Glutamatergic neuron (in vitro differentiated cells): ENCODE results near the gene NDUFS2. TPM values are rescaled to one million over a fixed set of nuclear protein-coding genes. Genes with fewer than 3 reads are reported as not detected.
"Not testable (repeated sequence)": the region's sequence is repeated elsewhere in the genome, so short reads cannot be mapped to it uniquely, and the experiment has no call there.

Experiments used
- DNase-seq: peaks from one replicate; pipeline ENCODE4 v3.0.0; 2022
- H3K27ac Mint-ChIP-seq: one replicate; pipeline ENCODE4 v1.8.0; 2020; ENCODE audit warnings: mild to moderate bottlenecking, mixed read lengths, inconsistent platforms; ENCODE audit not compliant: unreplicated experiment
- H3K27me3 Mint-ChIP-seq: one replicate; pipeline ENCODE4 v1.8.0; 2020; ENCODE audit warnings: mild to moderate bottlenecking, moderate library complexity, mixed read lengths, inconsistent platforms; ENCODE audit not compliant: unreplicated experiment
- H3K36me3 Mint-ChIP-seq: one replicate; pipeline ENCODE4 v1.8.0; 2020; ENCODE audit warnings: mild to moderate bottlenecking, mixed read lengths, inconsistent platforms; ENCODE audit not compliant: unreplicated experiment
- H3K4me1 Mint-ChIP-seq: one replicate; pipeline ENCODE4 v1.8.0; 2020; ENCODE audit warnings: mild to moderate bottlenecking, low read depth, mixed read lengths, inconsistent platforms; ENCODE audit not compliant: unreplicated experiment
- H3K4me3 Mint-ChIP-seq: one replicate; pipeline ENCODE4 v1.8.0; 2020; ENCODE audit warnings: mild to moderate bottlenecking, mixed read lengths, inconsistent platforms; ENCODE audit not compliant: unreplicated experiment
- H3K9me3 Mint-ChIP-seq: one replicate; pipeline ENCODE4 v1.8.0; 2020; ENCODE audit warnings: mild to moderate bottlenecking, moderate library complexity, mixed read lengths, inconsistent platforms; ENCODE audit not compliant: unreplicated experiment
- CTCF ChIP-seq: fragments of 200-600 bp; sonication (generic); IDR thresholded peaks from one replicate; pipeline ENCODE4 v1.5.0; 2021; ENCODE audit not compliant: partially characterized antibody, unreplicated experiment
- total RNA-seq: library from RNA; stranded (reverse); fragmentation: NEBNext Ultra II Directional; extraction: Animal tissue kit (Norgen Biotek cat#: 25700); gene quantifications from one replicate; pipeline ENCODE4 v1.2.1, GENCODE V29; 2021; ENCODE audit not compliant: unreplicated experiment

The NDUFS2 gene
- total RNA-seq, 1 donor from 2014 or later: 112 TPM

- no peak overlapping the region for H3K27ac Mint-ChIP-seq
- H3K9me3 Mint-ChIP-seq: peaks cover 1% of the 10 kb centered on the region
- H3K4me1 Mint-ChIP-seq: no peaks in the 10 kb centered on the region
- H3K36me3 Mint-ChIP-seq: no peaks in the 10 kb centered on the region
- peaks cover 8% of the 10 kb centered on the region for H3K27me3 Mint-ChIP-seq
- no peak for DNase-seq
- H3K4me3 Mint-ChIP-seq: no peak overlapping the region
- no peak for TF ChIP-seq CTCF
Observed at GRCh38 chr1:161242313-161242712, 40.1 kb downstream of the NDUFS2 start.

GRCh38 chr1:161244888-161245287 lies 42.7 kb downstream of the NDUFS2 start:
- H3K27ac Mint-ChIP-seq: no peak overlapping the region
- H3K4me3 Mint-ChIP-seq: no peak overlapping the region
- peaks cover 1% of the 10 kb centered on the region for H3K9me3 Mint-ChIP-seq
- H3K36me3 Mint-ChIP-seq: no peaks in the 10 kb centered on the region
- peaks cover 7% of the 10 kb centered on the region for H3K27me3 Mint-ChIP-seq
- H3K4me1 Mint-ChIP-seq: no peaks in the 10 kb centered on the region
- TF ChIP-seq CTCF: no peak
- no peak for DNase-seq

DNA sequence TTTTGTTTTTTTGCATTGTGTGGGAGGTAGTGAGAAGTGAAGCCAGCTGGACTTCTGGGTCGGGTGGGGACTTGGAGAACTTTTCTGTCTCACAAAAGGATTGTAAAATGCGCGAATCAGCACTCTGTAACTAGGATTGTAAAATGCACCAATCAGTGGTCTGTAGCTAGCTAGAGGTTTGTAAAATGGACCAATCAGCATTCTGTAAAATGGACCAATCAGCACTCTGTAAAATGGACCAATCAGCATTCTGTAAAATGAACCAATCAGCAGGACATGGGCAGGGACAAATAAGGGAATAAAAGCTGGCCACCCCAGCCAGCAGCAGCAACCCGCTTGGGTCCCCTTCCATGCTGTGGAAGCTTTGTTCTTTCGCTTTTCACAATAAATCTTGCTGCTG lies 47.9 kb downstream of the NDUFS2 start:
- H3K4me1 Mint-ChIP-seq, H3K36me3 Mint-ChIP-seq, H3K27me3 Mint-ChIP-seq, H3K9me3 Mint-ChIP-seq, DNase-seq, H3K27ac Mint-ChIP-seq, H3K4me3 Mint-ChIP-seq: not testable (repeated sequence)

- peaks cover 2% of the 10 kb centered on the region for H3K9me3 Mint-ChIP-seq
- H3K27me3 Mint-ChIP-seq: peaks cover 5% of the 10 kb centered on the region
- DNase-seq: no peak
- no peaks in the 10 kb centered on the region for H3K4me1 Mint-ChIP-seq
- no peak overlapping the region for H3K4me3 Mint-ChIP-seq
- H3K36me3 Mint-ChIP-seq: no peaks in the 10 kb centered on the region
- H3K27ac Mint-ChIP-seq: no peak overlapping the region
- TF ChIP-seq CTCF: no peak
Observed at GRCh38 chr1:161250829-161251228, 48.7 kb downstream of the NDUFS2 start.

GRCh38 chr1:161251579-161251978 lies 49.4 kb downstream of the NDUFS2 start:
- peaks cover 2% of the 10 kb centered on the region for H3K9me3 Mint-ChIP-seq
- H3K27me3 Mint-ChIP-seq: peaks cover 5% of the 10 kb centered on the region
- H3K4me3 Mint-ChIP-seq: no peak overlapping the region
- no peak for DNase-seq
- no peak for TF ChIP-seq CTCF
- H3K27ac Mint-ChIP-seq: no peak overlapping the region
- no peaks in the 10 kb centered on the region for H3K4me1 Mint-ChIP-seq
- H3K36me3 Mint-ChIP-seq: peaks cover 3% of the 10 kb centered on the region

- Mint-ChIP-seq H3K36me3 (peaks cover 21% of the 10 kb centered on the region), H3K9me3 (peaks cover 11% of the 10 kb centered on the region), H3K27me3 (peaks cover 16% of the 10 kb centered on the region)
- not testable (repeated sequence) for H3K4me3 Mint-ChIP-seq, H3K4me1 Mint-ChIP-seq, DNase-seq, H3K27ac Mint-ChIP-seq
Observed at GRCh38 chr1:161255302-161255701, 53.1 kb downstream of the NDUFS2 start.

GRCh38 chr1:161255955-161256520 lies 53.9 kb downstream of the NDUFS2 start:
- DNase-seq, H3K27ac Mint-ChIP-seq, H3K4me3 Mint-ChIP-seq: not testable (repeated sequence)
- H3K27me3 Mint-ChIP-seq: peaks cover 19% of the 10 kb centered on the region
- peaks cover 21% of the 10 kb centered on the region for H3K36me3 Mint-ChIP-seq
- H3K9me3 Mint-ChIP-seq: peaks cover 13% of the 10 kb centered on the region
- H3K4me1 Mint-ChIP-seq: peaks cover 14% of the 10 kb centered on the region

DNA sequence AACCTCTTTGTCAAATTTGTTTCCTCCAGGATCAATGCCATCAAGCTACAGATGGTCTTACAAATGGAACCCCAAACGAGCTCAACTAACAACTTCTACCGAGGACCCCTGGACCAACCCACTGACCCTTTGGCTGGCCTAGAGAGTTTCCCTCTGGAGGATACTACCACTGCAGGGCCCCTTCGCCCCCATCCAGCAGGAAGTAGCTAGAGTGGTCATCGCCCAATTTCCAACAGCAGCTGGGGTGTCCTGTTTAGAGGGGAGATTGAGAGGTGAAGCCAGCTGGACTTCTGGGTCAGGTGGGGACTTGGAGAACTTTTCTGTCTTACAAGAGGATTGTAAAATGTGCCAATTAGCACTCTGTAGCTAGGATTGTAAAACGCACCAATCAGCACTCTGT lies 54.9 kb downstream of the NDUFS2 start:
- Mint-ChIP-seq H3K36me3 (peaks cover 21% of the 10 kb centered on the region), H3K9me3 (peaks cover 13% of the 10 kb centered on the region), H3K4me1 (peaks cover 22% of the 10 kb centered on the region), H3K27me3 (peaks cover 19% of the 10 kb centered on the region)
- H3K27ac Mint-ChIP-seq, H3K4me3 Mint-ChIP-seq, DNase-seq: not testable (repeated sequence)
